ENCODE results near the gene NLRX1. TPM values are rescaled to one million over a fixed set of nuclear protein-coding genes. Genes with fewer than 3 reads are reported as not detected.
A peak's percentile ranks its signal among the peaks of the same experiment; 100 is the strongest.

NLRX1 gene
- total RNA-seq, 1 donor from 2014 or later, result 10.2 TPM

DNA sequence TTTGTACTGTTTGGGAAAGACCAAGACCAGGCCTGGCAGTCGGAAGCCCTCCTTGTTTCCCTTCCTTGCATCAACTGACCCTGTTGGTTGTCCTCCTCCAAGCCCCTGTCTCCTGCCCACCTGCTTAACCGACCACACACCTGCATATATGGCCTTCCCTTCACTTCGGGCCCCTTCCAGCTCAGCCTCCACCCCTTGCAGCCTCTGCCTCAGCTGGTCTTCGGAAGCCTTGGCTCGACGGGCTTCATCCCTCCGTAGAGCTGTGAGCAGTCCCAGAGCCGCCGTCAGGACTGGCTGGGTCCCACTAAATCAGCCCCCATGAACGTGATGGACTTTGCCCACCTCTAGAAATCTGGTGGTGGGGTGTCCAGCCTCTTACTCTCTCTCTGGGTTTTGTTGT, 25.1 kb downstream of the NLRX1 start:
- Mint-ChIP-seq H3K4me3 (peak overlapping the region; percentile 11), H3K9me3 (no peaks in the 10 kb centered on the region), H3K4me1 (no peaks in the 10 kb centered on the region), H3K27ac (no peak overlapping the region), H3K27me3 (ENCODE audit: insufficient read depth, low read depth) (peaks cover 8% of the 10 kb centered on the region), H3K36me3 (no peaks in the 10 kb centered on the region)
- Histone ChIP-seq H3K36me3 (no peaks in the 10 kb centered on the region), H2AFZ (replicated peaks) (no peak overlapping the region), H3K27ac (no peak overlapping the region), H3K4me1 (no peaks in the 10 kb centered on the region), H3K9ac (no peak overlapping the region), H3K79me2 (ENCODE audit: low read depth) (no peaks in the 10 kb centered on the region), H3K4me2 (no peak overlapping the region), H3K4me3 (no peak overlapping the region), H3K9me3 (ENCODE audit: low read depth) (no peaks in the 10 kb centered on the region), H3F3A (ENCODE audit: low read depth) (no peaks in the 10 kb centered on the region), H3K27me3 (no peaks in the 10 kb centered on the region), H4K20me1 (ENCODE audit: low read depth) (no peaks in the 10 kb centered on the region)
- TF ChIP-seq EZH2phosphoT487 (IDR thresholded peaks at IDR 0.05), result no peak
- TF ChIP-seq, protein P1, sequence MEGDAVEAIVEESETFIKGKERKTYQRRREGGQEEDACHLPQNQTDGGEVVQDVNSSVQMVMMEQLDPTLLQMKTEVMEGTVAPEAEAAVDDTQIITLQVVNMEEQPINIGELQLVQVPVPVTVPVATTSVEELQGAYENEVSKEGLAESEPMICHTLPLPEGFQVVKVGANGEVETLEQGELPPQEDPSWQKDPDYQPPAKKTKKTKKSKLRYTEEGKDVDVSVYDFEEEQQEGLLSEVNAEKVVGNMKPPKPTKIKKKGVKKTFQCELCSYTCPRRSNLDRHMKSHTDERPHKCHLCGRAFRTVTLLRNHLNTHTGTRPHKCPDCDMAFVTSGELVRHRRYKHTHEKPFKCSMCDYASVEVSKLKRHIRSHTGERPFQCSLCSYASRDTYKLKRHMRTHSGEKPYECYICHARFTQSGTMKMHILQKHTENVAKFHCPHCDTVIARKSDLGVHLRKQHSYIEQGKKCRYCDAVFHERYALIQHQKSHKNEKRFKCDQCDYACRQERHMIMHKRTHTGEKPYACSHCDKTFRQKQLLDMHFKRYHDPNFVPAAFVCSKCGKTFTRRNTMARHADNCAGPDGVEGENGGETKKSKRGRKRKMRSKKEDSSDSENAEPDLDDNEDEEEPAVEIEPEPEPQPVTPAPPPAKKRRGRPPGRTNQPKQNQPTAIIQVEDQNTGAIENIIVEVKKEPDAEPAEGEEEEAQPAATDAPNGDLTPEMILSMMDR (IDR thresholded peaks at IDR 0.05), result no peak
- no peak for DNase-seq (ENCODE audit: low spot score)

DNA sequence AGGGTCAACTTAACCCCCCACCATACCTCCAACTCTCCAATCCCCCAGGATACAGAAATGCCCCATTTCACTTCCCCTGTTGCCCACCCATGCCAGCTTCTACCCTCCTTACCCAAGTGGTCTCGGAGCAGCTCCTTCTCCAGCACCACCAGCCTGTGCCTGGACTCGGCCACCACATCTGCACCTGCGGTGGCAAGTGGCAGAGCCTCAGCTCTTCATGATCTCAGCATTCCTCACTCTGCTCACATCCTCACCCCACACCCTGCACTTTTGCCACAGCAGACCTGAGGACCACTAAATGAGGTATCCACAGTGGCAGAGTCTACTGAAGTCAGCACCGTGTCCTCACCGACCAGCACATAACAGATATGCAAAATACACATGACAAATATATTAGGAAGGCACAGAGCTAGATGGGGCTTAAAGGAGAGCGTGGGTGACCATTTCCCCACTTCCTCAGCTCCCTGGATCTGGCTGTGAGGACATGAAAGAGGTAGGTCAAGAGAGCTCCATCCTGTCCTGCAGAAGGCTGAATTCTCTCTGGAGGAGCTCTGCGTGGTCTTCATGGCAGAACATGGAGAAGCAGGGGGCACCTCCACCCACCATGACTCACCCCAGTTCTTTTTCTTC, 26.4 kb downstream of the NLRX1 start:
- no peaks in the 10 kb centered on the region for H3K79me2 ChIP-seq (ENCODE audit: low read depth)
- H3K36me3 ChIP-seq, result no peaks in the 10 kb centered on the region
- no peaks in the 10 kb centered on the region for H4K20me1 ChIP-seq (ENCODE audit: low read depth)
- peak overlapping the region; percentile 31 for H3K4me2 ChIP-seq
- Mint-ChIP-seq H3K4me3 (no peak overlapping the region), H3K4me1 (no peaks in the 10 kb centered on the region), H3K36me3 (no peaks in the 10 kb centered on the region), H3K9me3 (no peaks in the 10 kb centered on the region), H3K27me3 (ENCODE audit: insufficient read depth, low read depth) (peaks cover 2% of the 10 kb centered on the region), H3K27ac (no peak overlapping the region)
- H3K9ac ChIP-seq, result no peak overlapping the region
- H3K4me1 ChIP-seq, result no peaks in the 10 kb centered on the region
- no peak overlapping the region for H3K27ac ChIP-seq
- H3K9me3 ChIP-seq (ENCODE audit: low read depth), result no peaks in the 10 kb centered on the region
- no peak overlapping the region for H2AFZ ChIP-seq (replicated peaks)
- TF ChIP-seq, protein P1 (IDR thresholded peaks at IDR 0.05), result no peak
- TF ChIP-seq EZH2 (IDR thresholded peaks at IDR 0.05), result no peak
- no peak for TF ChIP-seq EZH2phosphoT487 (IDR thresholded peaks at IDR 0.05)
- H3F3A ChIP-seq (ENCODE audit: low read depth), result no peaks in the 10 kb centered on the region
- no peak overlapping the region for H3K4me3 ChIP-seq
- no peak for DNase-seq (ENCODE audit: low spot score)
- no peaks in the 10 kb centered on the region for H3K27me3 ChIP-seq

DNA sequence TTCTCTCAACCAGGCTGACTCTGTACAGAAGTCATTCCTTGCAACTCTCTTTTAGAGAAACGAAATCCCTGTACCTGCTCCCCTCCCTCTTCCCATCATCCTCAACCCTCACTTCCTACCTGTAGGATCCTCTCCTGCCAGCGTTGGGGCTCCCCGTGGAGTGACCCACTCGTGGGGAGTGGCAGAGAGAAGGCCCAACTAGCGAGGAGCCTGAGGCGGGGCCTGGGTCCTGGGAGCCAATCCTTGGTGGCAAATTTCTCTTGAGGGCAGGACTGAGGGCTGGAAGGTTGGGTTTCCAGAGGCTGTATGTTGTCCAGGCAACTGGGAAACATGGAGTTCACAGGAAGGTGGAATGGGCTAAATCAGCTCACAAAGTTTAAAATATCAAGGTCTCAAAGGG, 27.2 kb downstream of the NLRX1 start:
- no peak overlapping the region for H3K27ac ChIP-seq
- peaks cover 2% of the 10 kb centered on the region for H3K27me3 Mint-ChIP-seq (ENCODE audit: insufficient read depth, low read depth)
- no peaks in the 10 kb centered on the region for H3K4me1 Mint-ChIP-seq
- no peaks in the 10 kb centered on the region for H3F3A ChIP-seq (ENCODE audit: low read depth)
- no peaks in the 10 kb centered on the region for H3K36me3 ChIP-seq
- peak overlapping the region; percentile 31 for H3K4me2 ChIP-seq
- H3K79me2 ChIP-seq (ENCODE audit: low read depth), result no peaks in the 10 kb centered on the region
- H3K9me3 Mint-ChIP-seq, result no peaks in the 10 kb centered on the region
- H2AFZ ChIP-seq (replicated peaks), result peak overlapping the region; percentile 57
- H4K20me1 ChIP-seq (ENCODE audit: low read depth), result no peaks in the 10 kb centered on the region
- DNase-seq (ENCODE audit: low spot score), result peak; percentile 63
- TF ChIP-seq EZH2 (IDR thresholded peaks at IDR 0.05) (no peak), EZH2phosphoT487 (IDR thresholded peaks at IDR 0.05) (no peak)
- TF ChIP-seq, protein P1 (IDR thresholded peaks at IDR 0.05), result no peak
- no peaks in the 10 kb centered on the region for H3K9me3 ChIP-seq (ENCODE audit: low read depth)
- H3K4me3 ChIP-seq, result no peak overlapping the region
- H3K36me3 Mint-ChIP-seq, result no peaks in the 10 kb centered on the region
- no peak overlapping the region for H3K27ac Mint-ChIP-seq
- H3K27me3 ChIP-seq, result no peaks in the 10 kb centered on the region
- no peaks in the 10 kb centered on the region for H3K4me1 ChIP-seq
- H3K4me3 Mint-ChIP-seq, result no peak overlapping the region
- H3K9ac ChIP-seq, result no peak overlapping the region
